ENCODE measurements around the gene PBXIP1.
"Not testable (repeated sequence)": the region's sequence is repeated elsewhere in the genome, so short reads cannot be mapped to it uniquely, and the experiment has no call there.

DNA sequence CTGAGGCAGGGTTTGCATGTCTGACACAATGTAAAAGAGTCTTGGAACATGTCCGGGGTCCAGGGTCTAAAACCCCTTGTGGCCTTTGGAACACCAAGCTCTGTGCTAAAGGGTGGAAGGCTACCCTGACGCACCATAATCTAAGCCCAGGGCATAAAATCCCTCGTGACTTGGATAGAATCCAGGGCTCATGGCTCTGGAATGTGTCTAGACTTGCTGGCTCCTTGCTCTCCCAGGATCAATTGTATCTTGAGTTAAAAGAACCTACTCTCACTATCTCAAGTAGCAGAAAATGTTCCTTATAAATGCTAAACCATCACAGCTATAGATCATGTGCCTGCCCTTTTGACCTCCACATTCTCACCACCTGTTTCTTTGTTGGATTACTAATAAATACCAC, 47.8 kb downstream of the PBXIP1 start:
- TF ChIP-seq EZH2 (IDR thresholded peaks at IDR 0.05; ENCODE audit: insufficient read depth, poor library complexity, severe bottlenecking); EZH2phosphoT487 (IDR thresholded peaks at IDR 0.05; ENCODE audit: insufficient read depth, low read depth): not testable (repeated sequence)

Measured in GM23248 (cell line).